NCI-H2107 (cell line): ENCODE results near the gene BARX1.
"Not testable (repeated sequence)": the region's sequence is repeated elsewhere in the genome, so short reads cannot be mapped to it uniquely, and the experiment has no call there.

Source experiments
- DNase-seq: peaks from one replicate; lab custom pipeline; 2025; lab: John Stamatoyannopoulos, UW

Gene BARX1

DNA sequence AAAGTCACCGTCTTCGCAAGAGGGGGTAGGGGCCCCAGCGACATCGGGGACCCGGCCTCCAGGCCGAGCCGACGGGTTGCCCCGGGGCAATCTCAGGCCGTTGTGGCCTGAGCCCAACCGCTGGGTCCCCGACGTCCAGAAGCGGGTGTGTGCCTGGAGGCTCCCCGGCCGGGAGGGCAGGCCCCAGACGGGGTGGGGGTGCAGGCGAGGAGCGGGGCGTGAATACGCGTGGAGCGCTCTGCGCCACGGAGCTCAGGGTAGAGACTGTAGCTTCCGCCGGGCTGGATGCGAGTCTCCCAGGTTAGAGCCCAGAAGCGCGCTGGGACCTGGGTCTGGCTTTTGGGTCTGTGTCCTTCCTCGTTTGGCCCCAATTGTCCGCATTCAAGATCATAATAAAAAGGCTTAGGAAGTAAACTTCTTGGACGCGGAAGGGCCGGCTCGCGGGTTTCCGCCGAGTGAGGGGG lies 3.5 kb downstream of the BARX1 start:
- DNase-seq: no peak

DNA sequence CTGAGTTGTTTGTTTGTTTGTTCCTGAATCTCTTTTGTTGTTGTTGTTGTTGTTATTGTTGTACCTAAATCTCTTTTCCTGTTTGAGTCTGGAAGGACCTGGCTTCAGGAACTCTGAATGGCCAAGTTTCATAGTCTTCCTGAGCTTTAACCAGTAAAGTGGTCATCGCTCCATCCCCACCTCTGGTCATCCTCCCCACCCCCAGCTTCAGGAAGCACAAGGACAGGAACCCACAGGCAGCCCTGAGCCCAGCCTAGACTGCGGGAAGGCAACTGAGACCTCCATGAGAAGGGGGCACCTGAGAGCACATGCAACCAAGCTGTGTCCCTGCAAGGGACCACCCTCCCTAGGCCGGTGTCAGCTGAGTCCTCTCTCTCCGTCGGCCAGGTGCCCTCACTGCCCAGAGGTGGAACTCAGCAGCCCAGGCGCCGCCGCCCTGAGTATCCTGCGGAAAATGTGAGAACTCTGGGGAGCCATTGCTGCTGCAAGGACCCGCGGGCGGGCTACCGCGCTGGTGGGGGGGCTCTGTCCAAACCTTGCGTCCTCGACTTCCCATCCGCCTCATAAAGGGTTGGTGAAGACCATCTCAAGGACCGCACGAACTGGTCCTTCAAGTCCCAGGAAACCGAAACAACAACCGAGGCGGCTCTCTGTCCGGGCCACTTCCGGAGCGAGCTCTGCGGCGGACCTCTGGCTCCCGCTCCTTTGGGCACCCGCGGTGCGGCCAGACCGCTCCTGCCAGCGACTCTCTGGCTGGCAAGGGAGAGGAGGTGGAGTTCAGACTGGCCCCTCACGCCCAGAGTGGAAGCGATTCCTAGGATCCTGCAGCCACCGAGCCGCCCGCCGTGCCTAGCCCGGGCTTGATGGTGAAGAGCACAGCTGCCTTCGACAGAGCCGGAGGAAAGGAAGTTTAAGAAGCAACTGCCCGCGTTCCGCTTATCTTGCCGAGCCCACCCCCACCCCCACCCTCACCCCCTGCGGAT lies 4.2 kb downstream of the BARX1 start:
- no peak for DNase-seq

DNA sequence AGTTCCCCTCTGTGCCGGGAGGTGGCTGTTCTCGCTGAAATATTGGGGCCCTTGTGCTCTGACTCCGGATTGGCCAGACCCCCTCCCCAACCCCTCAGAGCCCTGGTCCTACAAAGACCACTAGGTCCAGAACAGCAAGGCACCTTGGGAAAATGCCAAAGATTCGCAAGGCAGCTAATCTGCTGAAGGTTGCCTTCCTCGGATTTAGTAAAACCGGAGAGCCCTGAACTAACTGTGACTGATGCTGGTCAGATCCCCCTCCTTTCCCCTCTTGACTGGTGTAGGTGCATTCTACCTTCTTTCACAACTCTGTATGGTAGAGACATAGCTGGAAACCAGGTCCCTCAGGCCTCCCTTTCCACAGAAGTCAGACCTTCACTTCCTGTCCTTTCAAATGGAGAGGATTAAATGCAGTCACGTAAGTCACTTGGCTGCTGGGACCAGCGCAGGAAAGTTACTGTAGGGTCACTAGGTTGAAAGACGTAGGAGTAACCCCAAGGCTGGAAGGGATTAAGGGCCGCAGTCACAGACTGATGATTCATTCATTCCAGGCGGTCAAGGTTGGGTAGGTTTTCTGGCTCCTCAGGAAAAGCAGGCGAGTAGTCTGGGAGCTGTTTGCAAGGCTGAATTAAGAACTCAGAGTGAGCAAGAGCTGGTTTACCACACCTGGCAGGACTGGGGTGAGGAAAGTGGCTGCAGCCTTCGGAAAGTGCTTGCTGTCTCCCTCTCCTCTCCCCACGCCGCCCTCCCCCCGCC lies 5.3 kb downstream of the BARX1 start:
- DNase-seq: no peak

DNA sequence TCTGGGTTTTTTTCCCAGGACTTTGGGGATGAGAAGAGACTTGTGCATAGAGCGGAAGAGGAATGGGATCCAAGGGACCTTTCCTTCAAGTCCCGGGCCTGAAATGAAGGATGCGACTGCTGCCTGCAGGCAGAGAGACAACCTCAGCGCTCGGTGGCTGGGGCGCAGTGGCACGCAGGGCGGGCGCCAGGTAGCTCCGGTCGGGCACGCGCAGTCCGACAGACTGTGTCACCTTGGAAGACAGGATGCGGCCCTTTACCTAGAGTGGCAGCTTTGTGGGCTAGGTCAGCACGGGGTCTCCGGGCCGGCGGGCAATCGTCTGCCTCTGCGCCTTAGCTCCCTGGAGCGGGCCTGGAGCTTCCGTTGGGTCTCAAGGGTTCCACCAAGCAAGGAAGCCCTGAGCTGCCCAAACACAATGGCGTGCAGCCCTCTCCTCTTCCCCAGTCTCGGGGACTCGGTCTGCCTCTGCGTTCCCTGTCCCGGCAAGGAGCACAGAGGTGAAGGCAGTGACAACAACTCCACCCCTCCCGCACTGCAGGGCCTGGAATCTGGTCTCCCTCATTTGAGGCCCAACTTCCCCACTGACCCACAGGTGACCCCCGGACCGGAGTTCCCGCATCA lies 6.0 kb downstream of the BARX1 start:
- no peak for DNase-seq

DNA sequence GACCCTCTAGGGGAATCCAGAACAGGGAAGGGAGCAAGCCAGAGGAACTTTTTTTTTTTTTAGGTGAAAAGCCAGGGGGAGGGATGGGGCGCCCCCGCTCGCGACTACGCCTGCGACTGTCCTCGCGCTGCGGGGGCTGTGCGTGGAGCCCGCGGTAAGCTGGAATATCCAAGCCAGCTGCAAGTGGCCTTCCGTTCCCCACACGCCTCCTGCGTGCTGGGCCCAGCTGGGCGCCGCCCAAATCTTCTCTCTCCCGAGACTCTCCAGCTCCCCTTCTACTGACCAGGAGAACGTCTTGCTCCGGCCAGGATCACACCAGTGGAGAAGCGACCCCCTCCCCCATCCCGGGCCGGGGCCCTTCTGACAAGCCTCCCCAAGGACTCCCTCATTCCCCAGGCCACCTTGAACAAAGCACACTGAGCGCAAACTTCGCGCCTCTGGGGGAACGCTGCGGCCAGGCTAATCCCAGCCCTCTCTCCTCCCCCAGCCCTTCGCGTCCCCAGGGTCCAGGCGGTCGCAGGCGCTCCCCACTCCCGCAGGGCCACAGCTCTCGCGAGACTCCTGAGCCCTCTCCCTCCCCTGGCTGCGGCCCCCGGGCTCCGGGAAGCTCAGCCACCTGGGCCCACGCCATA lies 6.6 kb downstream of the BARX1 start:
- DNase-seq: no peak

DNA sequence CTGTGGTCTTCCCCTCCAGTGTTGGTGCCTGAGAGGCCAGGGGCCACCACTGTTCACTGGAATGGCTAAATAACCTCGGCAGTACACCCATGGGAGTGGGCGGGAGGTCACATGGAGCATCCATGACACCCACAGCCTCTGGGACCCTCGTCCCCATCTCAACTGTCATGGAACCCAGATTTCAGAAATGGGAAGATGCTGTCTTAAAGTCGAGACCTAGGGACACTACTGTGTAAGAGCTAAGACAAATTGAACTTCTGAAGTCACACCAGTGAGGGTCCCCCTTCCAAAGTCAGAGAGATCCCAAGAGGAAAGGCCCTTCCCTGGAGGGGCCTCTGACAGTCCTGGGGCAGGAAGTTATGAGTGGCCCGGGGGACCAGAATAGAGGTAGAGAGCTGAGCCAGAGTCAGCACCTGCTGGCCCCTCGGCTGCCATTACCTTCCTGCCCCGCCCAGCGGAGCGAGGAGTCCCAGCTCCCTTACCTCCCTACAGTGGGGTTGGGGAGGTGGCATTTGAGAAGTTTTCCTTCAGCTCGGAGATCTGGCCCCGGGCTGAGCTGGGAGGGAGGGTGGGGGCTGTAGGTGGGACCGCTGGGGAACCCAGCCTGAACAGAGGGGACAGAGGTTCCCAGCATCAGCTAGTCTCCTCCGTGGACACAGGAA lies 7.6 kb downstream of the BARX1 start:
- DNase-seq: no peak

DNA sequence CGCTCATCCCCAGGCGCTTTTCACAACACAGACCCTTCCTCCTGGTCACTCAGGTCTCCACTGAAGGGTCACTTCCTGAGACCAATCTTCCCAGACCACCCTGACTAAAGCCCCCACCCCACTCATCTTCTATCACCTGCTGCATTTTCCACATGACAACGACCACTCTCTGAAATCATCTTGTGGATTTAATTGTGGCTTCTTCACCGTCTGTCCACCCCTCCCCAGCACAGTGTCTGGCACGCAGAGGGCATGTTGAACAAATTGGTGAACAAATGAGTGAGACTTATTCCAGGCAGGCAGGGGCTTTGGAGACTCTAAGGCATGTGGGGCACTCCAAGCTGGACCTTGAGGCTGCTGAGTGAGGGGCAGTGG lies 8.8 kb downstream of the BARX1 start:
- DNase-seq: no peak

DNA sequence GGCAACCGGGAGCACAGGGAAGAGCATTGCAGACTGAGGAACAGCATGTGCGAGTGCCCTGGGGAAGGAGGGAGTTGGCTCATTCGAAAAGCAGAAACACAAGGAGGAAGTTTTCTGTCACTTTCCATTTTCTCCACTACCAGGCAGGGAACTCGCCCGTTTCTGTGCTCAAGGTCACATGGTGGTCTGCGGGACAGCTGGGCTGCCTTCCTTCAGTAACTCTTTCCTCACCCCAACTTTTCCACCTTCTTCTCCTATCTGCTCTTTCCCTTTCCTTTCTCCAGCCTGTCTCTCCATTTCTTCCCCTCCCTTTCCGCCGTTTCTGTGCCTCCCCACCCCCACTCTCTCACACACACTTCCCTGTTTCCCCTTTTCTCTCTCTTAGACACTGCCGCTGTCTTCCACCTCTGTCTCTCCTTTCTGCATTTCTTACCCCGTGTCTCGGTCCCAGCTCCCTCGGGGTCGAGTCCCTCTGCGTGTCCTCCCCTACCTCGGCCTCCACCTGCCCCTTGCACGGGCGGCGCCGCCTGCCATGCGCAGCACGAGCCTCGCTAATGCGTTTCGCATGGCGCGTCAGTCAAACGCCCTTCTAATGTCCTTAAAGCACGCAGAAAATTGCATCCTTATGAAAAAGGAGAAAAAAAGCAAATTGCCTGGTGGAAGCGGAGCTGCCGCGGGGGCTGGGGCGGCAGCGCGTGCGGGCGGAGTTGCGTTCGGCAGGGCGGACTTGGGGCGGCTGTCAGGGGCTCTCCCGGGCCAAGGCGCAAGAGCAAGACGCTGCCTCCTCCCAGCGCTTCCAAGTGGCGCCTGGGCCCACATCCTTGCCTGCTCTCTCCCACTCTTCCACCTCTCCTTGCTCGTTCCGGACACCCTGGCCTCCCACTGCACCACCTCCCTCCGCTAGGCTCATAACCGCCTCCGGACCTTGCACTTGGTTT lies 9.5 kb downstream of the BARX1 start:
- DNase-seq: no peak

DNA sequence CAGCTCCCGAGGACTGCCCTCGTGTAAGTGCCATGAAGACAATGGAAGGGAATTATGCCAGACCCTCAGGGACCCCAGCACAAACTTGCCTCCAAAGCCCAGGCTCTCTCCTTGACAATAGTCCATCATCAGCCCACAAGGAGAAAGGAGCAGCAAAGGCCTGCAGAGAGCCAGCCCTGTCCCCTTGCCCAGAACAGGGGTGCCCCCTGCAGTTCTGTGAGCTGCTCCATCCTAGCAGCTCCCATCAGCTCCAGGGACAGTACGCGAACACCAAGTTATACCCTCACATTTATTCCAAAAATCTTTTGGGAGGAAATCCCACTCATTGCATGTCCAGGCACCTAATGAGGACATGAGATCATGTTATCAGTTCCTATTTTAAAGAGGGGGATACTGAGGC lies 11.1 kb downstream of the BARX1 start:
- no peak for DNase-seq

DNA sequence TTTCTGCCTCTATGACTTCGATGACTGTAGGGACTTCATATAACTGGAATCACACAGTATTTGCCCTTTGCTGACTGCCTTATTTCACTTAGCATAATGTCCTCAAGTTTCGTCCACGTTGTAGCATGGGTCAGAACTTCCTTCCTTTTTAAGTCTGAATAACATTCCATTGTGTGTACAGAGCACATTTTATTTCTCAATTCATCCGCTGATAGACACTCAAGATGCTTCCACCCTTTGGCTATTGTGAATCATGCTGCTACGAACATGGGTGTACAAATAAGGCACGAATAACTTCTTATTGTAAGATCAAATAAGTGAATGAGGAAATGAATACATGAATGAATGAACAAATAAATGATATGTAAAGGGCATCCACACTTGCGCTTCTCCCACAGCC lies 13.0 kb downstream of the BARX1 start:
- DNase-seq: no peak

DNA sequence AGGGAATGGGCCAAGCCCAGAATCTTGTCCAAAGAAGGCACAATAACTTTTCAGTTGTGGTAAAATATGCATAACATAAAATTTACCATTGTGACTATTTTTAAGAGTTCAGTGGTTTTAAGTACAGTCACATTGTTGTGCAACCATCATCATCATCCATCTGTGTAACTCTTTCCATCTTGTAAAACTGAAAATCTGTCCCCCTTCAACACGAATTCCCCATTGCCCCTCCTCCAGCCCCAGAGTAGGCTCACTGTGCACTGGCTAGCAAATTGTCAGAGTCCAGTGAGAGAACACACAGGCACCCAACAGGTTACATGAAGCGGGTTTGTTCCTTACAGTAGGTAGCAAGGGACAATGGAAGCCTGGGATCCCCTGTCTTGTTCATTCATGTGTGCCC lies 13.7 kb downstream of the BARX1 start:
- no peak for DNase-seq

DNA sequence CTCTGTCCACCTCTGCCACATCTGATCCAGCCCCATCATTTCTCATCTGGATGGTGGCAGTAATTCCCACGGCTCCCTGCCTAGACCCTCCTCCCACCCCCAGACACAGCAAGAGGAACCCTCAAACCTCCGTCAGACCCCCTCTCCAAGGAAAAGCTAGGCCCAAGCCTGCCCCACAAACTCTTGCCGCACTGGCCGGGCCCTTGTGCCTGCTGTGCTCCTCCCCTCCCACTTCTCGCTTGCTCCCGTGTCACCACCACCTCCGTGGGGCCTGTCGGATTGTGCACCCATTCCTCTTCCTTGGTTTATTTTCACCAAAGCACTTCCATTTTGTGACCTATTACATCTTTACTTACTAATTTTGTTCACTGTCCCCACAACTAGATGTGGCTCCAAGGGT lies 14.2 kb downstream of the BARX1 start:
- DNase-seq: no peak

DNA sequence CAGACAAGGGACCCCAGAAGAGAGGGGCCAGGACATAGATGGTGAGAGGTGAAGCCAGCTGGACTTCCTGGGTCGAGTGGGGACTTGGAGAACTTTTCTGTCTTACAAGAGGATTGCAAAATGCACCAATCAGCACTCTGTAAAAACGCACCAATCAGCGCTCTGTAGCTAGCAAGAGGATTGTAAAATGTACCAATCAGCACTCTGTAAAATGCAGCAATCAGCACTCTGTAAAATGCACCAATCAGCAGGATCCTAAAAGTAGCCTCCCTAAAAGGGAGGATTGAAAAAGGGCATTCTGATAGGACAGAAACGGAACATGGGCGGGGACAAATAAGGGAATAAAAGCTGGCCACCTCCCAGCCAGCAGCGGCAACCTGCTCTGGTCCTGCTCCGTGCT lies 15.6 kb downstream of the BARX1 start:
- DNase-seq: not testable (repeated sequence)

DNA sequence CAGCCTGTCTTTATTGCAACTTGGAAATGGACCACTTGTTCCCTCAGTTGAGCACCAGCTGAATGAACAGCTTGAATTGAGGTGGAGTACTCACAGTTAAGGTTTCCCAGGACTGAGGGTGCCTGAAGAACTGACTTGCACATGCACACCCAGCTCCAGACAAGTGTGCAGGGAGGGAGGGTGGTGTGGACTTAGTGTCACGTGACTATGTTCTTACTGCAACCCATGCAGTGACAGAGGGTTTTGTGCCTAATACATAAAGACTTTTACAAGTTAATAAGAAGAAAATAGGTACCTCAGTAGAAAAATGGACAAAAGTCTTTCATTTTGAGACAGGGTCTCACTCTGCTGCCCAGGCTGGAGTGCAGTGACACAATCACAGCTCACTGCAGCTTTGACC lies 18.0 kb downstream of the BARX1 start:
- no peak for DNase-seq

DNA sequence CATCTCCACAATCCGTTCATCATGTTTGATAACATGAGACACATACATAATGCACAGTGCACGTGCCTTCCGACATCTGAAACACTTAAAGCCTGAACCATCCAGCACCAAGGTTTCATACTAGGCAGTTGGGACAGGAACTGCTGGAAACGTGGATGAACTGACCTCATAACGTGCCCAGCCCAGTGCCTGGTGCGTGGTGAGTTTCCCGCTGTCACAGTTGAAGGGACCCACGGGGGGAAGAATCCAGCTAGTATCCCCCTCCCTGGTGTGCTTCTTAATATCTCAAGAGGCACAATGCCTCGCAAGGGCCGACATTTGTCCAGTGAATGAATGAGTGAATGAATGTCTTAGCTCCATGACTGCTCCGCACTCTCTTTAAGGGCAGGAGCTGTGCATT lies 23.2 kb downstream of the BARX1 start:
- DNase-seq: no peak

DNA sequence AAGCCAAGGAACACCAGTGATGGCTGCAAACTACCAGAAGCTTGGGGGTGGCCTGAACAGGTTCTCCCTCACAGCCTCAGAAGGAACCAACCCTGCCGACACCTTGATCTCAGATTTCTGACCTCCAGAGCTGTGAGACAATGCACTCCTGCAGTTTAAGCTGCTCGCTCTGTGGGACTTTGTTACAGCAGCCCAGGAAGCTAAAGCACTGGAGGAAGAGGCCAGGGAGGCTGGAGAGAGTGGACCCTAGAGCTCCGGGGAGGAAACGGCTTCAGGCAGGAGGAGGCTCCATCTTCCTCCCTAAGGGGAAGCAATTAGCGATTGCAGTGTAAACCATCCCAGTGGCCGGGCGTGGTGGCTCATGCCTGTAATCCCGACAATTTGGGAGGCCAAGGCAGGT lies 25.1 kb downstream of the BARX1 start:
- DNase-seq: no peak

DNA sequence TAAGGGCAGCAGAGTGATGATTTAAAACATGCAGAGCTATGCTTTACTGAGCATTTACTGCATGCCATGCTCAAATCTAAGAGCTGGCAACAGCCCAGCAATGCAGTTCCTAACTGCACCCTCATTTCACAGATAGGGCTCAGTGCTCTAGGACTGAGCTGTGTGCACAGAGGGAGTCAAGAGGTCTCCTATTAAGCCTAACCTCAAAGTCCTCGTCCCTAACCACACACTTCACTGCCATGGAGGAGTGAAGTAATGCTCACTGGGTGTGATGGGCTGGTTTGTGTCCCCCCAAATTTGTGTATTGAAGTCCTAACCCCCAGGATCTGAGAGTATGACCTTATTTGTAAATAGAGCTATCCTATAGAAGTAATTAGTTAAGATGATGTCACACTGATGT lies 25.9 kb downstream of the BARX1 start:
- no peak for DNase-seq

DNA sequence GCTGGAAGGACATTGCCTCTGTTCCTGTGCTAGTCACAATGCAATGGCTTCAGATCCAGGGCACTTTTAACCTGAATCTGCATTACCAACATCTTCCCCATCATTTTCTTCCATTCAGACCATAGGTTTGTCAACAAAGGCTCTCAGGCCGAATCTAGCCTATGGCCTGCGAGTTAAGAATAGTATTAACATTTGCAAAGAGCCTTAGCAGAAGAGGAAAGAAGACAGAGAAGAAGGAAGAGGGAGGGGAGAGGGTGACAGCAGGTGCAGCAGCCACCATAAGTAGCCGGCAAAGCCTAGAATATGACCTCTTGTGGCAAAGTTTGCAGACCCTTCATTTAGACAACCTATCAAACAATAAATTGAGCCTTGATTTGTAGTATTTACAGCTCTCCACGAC lies 32.6 kb downstream of the BARX1 start:
- no peak for DNase-seq

DNA sequence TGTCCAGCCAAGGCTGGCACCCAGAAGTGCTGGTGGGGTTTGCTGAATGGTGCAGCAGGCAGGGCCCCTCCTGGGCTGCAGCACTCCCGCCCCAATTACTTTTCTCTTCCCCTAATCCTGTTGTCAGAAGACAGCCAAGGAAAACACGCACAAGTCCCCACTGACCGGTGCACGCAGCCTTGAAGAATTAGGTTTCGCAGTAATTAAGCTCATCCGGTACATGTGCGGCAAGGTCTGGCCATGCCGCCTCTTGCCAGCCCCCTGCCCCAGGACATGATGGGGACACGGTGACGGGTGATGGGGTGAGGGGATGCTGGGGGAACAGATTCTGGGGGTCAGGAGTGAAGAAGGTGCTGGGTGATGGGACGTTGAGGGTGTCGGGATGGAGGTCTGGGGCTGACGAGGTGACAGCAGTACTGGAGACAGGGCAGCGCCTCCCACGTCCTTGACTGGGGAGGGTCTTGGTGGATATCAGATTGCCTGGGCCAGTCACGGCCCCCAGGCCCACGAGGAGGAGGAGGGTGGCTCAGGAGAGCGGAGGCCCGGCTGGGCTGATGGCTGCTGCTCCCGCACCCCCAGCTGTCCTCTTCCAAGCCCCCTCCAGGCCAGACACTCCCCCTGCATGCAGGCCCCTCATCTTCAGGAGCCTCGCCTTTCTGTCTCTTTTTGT lies 34.9 kb downstream of the BARX1 start:
- no peak for DNase-seq

DNA sequence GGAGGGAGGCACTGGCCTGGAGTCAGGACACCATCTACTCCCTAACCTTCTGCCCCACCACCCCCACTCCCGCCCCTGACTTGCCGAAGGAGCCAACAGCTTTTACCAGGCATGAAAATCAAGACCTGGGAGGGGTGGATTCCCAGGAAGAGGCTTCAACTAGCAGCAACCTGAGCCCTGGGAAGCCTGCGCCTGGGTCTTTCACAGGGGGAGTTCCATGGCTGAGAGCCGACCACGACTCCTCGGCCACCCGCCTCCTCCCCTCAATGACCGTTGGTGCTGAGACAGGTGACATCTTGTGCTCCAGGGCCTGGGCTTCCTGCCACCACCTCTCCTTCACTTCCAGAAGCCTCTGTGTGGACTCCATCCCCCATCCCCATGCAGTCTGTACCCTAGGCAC lies 37.1 kb downstream of the BARX1 start:
- no peak for DNase-seq
